ENCODE results near the gene ANO3.

GRCh38 chr11:26510164-26510563 is 178.2 kb downstream of the ANO3 start:
- TF ChIP-seq CTCF (IDR thresholded peaks at IDR 0.05; ENCODE audit: low read depth, low read length) (no peak), EZH2phosphoT487 (IDR thresholded peaks at IDR 0.05; ENCODE audit: low read depth) (no peak)
